ENCODE results near the gene LSM10.
A peak's percentile ranks its signal among the peaks of the same experiment; 100 is the strongest.

Gene LSM10

GRCh38 chr1:36382231-36382630, 15.5 kb downstream of the LSM10 start:
- no peak for DNase-seq

DNA sequence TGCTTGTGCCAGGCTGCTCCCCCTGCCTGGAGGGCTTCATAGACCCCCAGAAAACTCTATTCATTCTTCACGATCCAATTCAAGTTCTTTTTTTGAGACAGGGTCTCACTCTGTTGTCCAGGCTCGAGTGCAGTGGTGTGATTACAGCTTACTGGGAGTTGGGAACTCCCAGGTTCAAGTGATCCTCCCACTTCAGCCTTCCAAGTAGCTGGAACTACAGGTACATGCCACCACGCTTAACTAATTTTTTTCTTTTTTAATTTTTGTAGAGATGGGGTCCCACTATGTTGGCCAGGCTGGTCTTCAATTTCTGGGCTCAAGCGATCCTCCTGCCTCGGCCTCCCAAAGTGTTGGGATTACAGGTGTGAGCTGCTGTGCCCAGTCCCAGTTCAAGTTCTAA, 16.3 kb downstream of the LSM10 start:
- no peak for DNase-seq

GRCh38 chr1:36380782-36381181, 16.9 kb downstream of the LSM10 start:
- DNase-seq: no peak

DNA sequence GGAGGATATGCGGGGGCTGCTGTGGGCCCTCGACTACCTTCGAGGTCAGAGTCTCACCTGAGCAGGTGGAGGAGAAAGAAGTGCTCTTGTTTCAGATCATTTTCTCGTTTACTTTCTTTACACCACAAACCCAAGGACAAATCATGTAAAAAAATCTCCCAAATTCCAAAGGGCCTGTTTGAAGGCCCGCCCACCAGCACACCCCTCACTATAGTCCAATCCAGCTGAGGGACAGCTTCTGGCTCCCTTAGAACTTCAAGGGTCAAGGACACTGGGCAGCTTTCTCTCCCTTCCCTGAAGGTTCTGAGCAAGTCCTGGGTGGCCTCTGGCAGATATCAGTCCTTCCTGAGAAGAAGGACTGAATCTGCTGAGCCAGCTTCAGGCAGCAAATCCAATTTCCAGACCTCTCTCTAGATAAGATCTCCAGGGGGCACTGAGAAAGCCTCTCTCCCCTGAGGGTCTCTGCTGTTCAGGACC, 17.5 kb downstream of the LSM10 start:
- DNase-seq: no peak

DNA sequence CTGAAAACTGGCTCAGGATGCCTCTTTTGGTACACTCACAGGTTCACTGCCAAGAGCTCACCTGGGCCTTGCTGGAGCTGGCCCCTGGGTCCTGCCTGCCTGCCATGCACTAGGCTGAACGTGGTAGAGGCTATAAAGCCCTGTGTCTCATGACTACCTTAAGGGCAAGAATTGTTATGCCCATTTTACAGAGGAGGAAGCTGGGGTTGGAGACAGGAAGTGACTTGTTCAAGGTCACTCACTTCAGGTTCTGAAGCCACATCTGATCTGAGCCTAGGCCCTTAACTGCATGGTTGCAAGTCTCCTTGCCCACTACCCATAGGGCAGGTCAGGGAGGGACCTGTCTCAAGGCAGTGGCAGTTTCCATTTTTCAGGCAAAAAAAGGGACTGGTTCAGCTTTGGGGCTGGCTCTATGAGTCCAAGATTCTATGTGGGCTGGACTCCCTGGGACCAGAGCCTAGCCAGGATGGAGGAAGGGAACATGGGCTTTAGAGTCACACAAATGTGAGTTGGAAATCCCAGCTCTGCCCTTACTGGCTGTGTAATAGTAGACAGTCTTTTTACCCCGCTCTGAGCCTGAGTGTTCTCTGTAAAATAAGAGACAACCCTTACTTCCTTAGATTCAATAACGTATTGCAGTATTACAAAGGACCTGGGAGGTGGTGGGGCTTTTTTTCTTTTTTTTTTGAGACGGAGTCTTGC, 19.8 kb downstream of the LSM10 start:
- DNase-seq: no peak

DNA sequence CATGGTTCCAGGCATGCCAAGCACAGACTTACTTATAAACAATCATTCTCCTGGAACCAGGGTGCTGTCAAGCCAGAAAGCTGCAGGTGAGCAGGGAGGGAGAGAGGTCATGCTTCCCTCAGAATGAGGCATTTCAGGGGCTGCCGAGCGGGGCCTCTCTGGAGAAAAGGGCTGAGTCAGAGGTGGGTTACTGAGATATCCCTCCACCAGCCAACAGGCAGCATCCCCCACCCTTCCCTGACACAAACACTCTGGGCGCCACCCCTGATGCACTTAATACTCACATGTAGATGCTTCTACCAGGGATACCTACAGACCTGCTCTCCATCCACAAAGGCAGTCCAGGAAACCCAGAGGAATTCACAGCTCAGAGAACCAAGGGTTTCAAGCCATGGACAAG, 25.1 kb downstream of the LSM10 start:
- no peak for DNase-seq

- DNase-seq: peak; percentile 76
These were observed 28.4 kb downstream of the LSM10 start for GRCh38 chr1:36369061-36369861.

DNA sequence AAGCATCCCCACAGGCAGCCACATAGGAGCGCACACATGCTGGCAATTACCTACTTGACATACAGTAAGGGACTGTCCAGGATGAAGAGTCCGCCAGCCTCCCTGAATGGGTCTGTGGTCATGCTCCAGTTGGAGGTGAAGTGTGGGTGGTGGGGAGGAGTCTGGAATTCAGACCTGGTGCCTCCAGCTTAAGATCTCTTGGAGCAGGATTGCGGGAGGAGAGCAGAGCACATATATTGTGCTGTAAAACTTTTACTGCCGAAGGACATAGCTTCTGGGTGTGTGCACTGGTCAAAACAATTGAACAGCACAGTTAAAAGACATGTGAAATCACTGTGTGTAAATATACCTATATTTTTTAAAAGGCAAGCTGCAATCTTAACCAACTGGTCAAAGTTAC, 29.9 kb downstream of the LSM10 start:
- DNase-seq: no peak

- peak; percentile 31 for DNase-seq
These were observed 30.6 kb downstream of the LSM10 start for GRCh38 chr1:36367066-36367465.

GRCh38 chr1:36366091-36366661, 31.5 kb downstream of the LSM10 start:
- peak; percentile 53 for DNase-seq

DNA sequence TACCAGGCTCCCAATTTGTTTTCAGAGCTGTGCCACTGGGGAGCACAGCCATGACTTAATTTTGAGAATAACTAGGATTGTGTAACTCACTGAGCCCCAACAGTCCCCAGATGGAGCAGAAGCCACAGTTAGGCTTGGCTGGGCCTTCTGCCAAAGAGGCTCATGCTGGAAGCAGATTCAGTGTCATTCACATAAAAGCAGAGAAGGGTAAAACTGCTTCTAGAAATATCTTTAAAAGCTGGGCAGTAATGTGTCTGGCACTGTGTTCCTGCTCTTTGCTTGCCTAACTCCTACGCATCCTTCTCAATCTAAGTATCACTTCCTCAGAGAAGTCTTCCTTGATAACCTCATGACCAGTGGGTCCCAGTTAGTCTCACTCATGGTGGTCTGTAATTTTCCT, 32.3 kb downstream of the LSM10 start:
- DNase-seq: no peak

DNA sequence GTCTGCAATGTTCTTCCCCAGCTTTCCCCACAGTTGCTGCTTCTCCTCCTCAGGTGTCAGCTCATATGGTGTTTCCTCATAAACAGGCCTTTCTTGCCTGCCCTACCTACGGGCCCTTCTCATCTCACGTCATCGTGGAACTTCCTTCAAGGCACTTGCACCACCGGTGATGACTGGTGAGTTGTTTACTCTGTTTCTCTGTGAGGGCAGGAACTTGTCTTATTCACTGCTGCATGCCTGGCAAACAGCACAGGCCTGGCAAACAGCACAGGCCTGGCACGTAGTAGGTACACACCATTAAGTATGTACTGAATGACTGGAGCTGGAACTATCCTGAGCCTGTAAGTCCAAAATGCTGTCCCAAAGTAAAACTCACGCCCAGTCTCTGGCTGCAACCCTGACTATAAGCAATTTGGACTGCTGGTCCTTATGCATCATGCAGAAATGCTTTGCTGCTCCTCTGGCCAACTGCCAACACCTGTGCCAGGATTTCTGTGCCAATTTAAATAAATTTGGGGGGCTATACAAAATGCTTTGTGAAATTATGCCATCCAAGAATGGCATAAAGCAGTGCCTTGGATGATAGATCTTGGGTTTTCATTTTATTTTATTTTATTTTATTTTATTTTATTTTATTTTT, 37.7 kb downstream of the LSM10 start:
- DNase-seq: peak; percentile 50

DNA sequence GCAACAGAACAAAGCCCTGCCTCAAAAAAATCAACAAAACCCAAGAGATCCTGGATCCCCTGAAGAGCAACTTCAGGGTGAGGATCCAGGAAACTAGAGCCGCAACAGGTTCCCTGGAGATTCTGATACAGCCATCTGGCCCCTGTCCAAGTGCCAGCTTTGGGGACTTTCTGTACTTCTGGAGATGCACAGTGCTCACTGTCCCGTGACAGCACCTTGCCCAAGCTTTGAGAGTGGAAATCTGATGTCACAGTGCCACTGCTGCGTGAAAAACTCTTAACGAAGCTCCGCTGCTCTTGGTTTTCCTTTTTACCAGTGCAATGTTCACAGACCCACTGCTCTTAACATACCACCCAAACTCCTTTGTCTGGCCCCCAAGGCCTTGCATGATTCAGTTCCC, 38.3 kb downstream of the LSM10 start:
- no peak for DNase-seq

- no peak for DNase-seq
These were observed 39.1 kb downstream of the LSM10 start for GRCh38 chr1:36358514-36359084.

DNA sequence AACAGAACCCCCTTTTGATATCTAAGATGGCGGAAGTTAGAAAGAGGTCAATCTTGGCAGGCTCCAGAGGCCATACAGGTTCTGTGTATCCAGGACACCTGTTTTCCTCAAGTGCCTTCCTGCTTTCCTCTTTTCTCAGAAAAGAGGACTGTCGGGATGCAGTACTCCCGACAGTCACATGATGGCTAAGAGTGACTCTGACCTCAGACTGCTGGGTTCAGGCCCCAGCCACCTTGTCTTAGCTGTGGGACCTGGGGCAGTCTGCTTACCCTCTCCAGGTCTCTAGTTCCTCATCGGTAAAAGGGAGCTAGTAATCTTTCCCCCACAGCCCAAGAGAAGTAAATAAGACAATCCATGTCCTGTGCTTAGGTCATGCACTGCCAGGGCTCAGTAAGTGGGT, 41.9 kb downstream of the LSM10 start:
- DNase-seq: no peak

GRCh38 chr1:36354486-36354885, 43.2 kb downstream of the LSM10 start:
- DNase-seq: no peak

DNA sequence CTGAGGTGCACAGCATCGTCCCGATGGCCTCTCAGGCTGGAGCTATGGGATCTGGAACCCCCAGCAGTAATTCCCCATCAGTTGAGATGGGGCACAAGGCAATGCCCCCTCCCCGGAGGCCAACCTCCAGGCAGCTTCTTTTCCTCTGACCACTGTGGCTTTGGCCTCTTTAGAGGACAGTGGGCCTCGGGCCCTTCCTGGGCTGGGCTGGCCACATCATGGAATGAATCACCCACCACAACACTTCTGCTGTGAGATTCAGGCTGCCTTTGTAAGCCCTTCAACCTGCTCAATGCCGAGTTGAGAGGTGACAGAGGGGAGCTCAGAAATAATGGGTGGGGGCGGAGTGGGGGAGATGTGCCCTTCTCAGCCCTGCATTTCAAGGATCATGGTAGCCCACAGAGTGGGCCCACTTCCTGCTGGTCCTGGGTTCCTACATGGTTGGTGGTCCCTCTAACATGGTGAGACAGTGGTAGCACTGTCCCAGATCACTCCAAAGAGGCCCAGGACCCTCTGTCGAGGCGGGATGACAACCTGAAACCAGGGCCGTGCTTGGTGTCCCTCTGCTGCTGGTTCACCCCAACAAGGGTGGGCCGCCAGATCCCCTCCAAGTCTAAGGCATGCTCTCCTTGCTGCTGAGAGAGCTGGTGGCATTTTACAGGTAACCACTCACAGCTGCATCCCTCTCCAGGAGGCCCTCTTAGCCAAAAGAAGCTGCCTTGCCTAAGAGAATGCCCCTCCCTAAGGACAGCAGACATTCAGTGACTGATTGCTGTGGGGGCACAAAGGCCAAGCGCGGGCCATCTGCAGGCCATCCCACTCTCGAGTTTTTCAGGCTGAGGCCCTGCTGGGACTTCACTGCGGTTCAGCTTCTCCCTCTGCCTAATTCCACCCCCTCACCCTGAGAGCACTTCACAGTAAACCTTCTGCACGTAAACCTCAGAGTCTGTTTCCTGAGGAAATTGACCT, 44.5 kb downstream of the LSM10 start:
- DNase-seq: no peak

DNA sequence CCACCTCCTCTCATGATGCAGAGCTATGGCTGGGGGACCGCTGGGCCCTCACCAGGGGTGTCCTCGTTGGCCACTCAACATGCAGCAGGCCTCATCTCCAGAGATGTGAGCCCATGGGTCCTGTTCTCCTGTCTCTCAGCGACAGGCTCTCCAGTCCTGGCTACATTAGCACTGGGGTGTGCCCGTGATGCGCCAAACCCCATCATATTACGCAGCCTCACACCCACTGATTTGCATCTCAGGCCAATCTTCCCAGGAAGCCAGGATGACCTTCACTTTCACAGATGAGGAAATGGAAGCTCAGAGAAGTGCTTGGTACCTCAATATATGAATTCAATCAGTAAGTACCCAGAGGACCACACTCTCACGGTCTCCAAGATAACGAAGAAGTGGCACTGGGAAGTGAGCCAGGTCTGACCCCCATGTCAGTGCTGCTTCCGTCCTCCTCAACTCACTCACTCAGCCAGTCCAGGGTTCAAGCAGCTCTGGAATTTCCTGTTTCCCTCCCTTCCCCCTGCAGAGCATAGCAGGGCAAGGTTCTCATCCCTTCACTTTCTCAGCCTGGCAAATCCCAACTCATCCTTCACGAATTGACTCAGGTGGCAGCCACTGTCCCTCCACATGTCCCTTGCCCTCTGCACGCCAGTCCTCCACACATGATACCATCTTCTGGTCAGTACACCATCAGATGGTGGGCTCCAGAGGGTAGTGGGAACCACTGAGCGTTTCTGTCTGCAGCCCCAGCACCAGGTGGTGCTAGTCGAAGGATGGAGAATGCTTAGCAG, 45.4 kb downstream of the LSM10 start:
- DNase-seq: no peak

GRCh38 chr1:36351227-36351977, 46.3 kb downstream of the LSM10 start:
- DNase-seq: no peak

GRCh38 chr1:36350659-36351226, 47.0 kb downstream of the LSM10 start:
- peak; percentile 61 for DNase-seq
